Activated T-cell treated with anti-CD3 and anti-CD28 coated beads, Interleukin-2, amount 50 U/mL, for 1 hour (primary cell): ENCODE measurements around the gene AMHR2.
A peak's percentile ranks its signal among the peaks of the same experiment; 100 is the strongest.

ENCODE experiments used
- DNase-seq: peaks from one replicate; pipeline ENCODE4 v3.0.0-alpha.2; 2020

Gene AMHR2

GRCh38 chr12:53453953-53454640 is 30.4 kb downstream of the AMHR2 start:
- no peak for DNase-seq

DNA sequence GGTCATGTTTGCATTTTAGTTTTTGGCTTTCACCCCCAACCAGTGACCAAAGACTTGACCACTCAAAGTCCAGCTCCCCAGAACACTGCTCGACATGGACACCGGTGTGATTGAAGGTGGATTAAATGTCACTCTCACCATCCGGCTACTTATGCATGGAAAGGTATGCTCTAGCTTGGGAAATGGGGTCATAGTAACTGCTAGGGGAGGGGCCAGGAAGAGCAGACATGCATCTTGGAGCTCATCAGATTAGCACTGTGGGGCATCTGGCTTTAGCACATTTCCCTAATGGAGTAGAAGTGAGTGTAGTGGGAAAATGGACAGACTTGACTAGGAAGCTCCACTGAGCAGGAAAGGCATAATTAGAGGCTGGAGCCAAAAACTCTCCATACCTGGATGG is 31.1 kb downstream of the AMHR2 start:
- DNase-seq: no peak

DNA sequence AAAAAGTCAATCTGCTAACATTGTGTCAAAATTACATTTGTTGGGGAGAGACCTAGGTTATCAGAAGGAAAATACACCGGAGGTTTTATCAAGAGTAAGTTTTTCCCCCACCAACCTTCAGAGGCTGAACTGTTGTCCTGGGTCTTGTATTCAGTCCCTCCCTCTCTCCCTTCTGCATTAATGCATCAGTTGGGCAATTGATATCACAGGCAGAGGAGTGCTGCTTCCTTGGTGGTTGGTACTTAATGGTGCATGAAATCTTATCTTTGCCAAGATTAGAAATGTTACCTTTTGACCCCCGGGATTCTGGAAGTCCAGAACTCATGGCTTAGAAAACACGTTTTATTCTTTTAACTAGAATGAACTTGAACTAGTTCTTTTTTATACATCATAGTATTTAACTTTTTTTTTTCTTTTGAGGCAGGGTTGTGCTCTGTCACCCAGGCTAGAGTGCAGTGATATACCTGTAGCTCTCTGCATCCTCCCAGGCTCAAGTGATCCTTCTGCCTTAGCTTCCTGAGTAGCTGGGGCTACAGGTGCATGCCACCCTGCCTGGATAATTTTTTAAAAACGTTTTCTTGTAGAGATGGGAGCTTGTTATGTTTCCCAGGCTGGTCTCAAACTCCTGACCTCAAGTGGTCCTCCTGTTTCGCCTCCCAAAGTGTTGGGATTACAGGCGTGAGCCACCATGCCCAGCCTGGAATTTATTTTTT is 33.2 kb downstream of the AMHR2 start:
- DNase-seq: no peak

DNA sequence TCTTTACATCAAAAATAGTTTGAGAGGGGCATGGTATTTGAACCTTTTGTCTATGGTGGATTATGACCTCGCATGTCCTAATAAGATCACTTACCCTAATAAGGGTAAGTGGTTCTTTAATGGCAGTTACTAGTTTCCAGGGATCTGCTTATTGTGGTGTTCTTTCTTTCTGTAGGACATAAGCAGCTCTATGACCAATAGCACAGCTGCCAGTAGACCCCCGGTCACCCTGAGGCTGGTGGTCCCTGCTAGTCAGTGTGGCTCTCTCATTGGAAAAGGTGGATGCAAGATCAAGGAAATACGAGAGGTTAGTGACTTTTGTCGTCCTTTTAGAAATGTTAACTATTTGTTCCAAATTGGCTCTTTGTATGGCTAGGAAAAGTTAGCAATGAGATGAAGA is 35.4 kb downstream of the AMHR2 start:
- no peak for DNase-seq

GRCh38 chr12:53461059-53461458 is 37.4 kb downstream of the AMHR2 start:
- no peak for DNase-seq

- no peak for DNase-seq
Observed at GRCh38 chr12:53461591-53461990, 37.9 kb downstream of the AMHR2 start.

DNA sequence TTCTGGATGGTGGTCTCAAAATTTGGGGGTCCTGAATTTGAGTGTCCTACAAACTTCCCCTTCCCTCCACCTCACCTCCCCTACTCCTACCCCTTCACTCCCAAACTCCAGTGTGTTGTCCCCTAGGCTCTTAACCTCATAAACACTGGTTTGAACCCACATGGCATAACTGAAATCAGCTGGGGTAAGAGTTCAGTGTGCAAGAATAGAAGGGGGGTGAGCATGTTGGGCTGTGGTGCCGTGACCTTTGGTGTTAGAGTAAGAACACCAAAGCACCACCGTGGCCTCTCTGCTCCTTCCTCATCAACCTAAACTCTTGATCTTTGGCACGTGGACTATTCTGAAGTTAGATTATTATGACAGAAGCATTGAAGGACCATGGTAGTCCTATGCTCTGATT is 39.3 kb downstream of the AMHR2 start:
- no peak for DNase-seq

GRCh38 chr12:53463802-53464560 is 40.3 kb downstream of the AMHR2 start:
- no peak for DNase-seq

- no peak for DNase-seq
Observed at GRCh38 chr12:53464685-53465418, 41.2 kb downstream of the AMHR2 start.

DNA sequence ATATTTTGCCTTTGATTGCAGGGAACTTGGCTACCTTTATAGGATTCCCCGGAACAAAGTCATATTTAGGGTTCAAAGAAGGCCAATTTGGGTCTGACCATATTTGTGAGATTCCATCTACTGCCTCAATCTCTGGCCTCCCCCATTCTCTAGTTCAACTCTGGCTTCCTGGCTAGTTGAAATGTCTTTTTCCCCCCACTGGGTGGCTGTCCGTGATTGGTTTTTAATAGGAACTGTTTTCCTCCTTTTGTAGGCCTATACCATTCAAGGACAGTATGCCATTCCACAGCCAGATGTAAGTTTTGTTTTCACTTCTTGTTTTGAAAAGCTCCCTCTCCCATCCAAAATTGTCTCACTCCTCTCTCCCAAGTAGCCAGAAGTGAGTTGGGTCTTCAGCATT is 42.0 kb downstream of the AMHR2 start:
- no peak for DNase-seq

DNA sequence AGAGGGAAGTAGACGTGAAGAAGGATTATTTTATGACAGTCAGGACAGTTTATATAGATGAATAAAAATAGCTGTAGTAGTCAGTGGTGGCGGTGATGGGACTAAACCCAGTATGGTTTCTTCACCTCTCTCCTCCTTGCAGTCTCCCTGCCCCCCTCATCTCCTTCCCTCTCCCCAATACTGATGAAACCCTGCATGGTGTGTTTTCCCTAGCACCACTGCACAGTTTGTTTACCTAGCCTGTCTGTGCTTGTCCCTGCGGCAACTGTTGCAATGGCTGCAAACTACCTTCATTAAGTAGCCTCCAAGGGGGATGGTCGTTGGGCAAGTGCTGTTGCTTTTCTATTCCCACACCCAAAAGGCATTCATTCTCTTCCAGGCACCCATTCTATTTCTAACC is 43.0 kb downstream of the AMHR2 start:
- DNase-seq: no peak

DNA sequence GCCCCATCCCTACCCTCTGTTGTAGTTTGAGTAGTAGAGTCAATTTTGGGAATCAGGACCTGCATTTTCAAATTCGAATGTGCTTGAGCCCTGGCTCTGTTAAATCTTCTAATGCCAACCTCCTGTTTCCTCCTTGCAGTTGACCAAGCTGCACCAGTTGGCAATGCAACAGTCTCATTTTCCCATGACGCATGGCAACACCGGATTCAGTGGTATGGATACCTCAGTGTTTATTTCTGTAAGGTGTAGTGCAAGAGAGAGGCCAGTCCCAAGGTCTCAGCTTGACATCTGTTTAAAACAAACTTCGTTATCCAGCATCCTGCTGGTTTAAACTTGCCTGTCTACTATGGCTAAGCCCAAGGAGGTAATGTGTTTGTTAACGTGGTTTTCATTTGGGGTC is 43.4 kb downstream of the AMHR2 start:
- DNase-seq: no peak

DNA sequence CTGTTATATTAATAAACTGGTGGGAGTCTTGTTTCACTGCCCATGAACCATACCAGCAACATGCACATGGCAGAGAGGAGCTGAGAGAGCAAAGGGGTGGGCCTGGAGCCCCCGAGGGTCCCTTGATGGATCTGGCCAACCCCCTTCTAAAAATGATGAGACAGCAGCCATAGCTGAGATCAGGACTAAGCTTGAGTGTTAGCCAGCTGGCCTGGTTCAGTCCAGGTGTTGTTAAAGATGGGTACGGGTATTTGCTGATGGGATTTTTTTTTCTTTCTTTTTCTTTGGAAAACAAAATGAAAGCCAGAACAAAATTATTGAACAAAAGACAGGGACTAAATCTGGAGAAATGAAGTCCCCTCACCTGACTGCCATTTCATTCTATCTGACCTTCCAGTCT is 44.2 kb downstream of the AMHR2 start:
- no peak for DNase-seq

DNA sequence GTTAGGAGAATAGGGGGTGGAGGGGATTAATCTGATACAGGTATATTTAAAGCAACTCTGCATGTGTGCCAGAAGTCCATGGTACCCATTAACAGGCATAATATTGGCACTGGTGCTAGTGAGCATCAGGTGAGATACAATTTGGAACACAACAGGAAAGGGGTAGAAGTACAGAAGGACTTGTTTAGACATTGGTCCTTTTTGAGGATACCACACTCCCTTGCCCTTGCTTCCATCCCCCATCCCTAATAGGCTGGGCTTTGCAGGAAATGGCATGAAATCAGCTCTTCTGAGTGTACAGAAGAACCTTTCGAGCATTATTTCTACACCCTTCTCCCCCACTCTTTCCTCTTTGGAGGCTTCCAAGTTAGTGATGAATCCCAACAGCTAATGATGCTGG is 44.6 kb downstream of the AMHR2 start:
- no peak for DNase-seq

DNA sequence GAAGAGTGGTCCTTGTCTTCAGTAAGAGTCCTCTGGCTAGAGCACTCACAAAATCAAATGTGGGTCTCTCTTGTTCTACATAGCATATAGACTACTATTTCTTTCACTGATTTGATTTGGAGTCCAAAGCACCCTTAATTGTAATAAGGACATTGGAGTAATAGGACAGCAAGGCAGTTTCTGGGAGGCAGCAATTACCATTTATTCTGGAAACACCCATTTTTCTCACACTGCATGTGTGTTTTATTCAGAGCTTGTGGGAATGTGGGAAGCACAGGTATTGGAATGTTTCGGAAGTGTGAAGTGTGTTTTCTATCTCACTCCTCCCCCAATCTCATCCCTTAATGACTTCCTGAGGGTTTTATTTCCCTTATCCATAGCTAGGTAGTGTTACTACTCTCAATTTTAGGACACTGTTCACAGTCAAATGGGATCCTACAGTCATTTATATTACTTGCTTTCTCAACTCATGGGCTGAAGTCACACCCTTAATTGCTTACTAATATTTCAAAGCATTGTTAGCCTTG is 48.5 kb downstream of the AMHR2 start:
- DNase-seq: no peak

DNA sequence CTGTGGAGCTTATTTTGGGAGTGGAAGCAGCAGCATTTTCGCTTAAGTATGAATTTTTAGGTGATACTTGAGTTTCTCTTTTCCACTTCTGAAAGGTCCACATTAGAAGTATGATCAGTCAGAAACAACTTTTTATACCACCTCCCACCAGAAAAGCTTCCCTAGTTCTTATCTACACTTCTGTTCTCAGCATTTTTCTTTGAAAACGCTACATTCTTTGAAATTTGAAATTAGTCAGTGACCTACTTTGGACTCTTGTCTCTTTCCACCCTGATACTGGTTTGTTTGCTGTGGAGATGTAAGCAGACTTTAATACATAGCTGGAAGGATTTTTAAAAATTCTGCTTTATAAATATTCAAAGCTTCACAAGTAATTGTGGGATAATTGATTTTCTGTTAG is 50.4 kb downstream of the AMHR2 start:
- no peak for DNase-seq

DNA sequence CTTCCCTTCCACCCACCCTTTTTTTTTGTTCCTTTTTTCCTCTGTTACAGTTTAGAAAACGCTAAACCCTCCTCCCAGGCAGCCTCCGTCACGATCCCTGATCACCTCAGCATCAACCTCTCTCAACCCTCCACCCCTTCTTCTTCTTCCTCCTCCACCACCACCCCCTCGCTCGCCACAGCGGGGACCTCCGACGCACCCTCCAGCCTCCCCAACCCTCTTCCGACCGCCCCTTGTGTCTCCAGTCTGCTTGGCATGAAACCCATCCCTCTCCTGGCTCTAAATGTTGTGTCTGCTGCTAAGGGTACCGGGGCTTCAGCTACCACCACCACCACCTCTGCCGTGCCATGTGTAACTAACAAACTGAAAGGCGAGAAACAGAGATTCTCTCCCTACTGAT is 51.2 kb downstream of the AMHR2 start:
- no peak for DNase-seq

GRCh38 chr12:53476769-53477209 is 53.1 kb downstream of the AMHR2 start:
- DNase-seq: no peak

GRCh38 chr12:53478865-53479264 is 55.2 kb downstream of the AMHR2 start:
- DNase-seq: no peak

GRCh38 chr12:53479331-53479730 is 55.7 kb downstream of the AMHR2 start:
- no peak for DNase-seq

DNA sequence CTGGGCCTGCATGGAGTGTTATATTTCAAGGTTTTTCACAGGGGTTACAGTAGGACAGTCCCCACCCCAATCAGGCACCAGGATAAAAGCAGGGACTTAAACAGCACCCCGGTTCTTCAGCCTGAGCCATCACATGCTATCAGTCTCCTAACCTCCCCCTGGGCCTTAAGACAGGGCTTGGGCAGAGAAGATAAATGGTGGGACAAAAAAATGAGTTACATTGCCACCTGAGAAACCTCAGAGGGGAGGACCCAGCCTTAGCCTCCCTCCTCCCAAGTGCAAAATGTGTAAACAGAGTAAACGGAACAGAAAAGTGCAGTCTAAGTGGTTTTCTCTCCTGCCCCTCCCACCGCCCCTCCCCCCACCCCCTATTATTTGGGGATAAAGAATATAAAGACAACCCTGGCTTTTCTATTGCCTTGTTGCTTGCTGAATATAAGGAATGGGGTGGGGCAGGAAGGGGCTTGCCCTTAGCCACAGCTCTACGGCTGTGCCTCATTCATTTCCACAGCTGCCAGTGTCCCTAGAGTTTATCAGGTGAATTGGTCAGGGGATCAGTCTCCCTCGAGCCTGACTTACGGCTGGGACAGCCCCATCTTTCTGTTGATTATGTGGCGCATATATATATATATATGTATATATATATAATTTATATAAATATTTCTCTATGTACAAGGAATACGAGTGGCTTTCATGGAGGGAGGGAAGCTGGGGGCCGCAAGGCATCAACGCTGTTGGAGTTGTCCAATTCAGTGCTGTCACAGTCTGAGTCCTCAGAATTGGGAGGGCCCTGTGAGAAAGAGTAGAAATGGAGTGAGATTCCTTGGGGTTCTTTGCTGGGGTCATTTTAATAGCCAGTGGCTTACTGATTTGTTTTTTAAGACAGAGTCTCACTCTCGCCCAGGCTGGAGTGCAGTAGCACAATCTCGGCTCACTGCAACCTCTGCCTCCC is 57.1 kb downstream of the AMHR2 start:
- peak; percentile 13 for DNase-seq
